ENCODE results near the gene GRK2. TPM values are rescaled to one million over a fixed set of nuclear protein-coding genes. Genes with fewer than 3 reads are reported as not detected.
A peak's percentile ranks its signal among the peaks of the same experiment; 100 is the strongest.

The GRK2 gene
- total and polyA plus RNA-seq, 9 of the 15 experiments (the other 6 are each of a cell fraction or from before 2014, with no cell fraction given): 0.24 to 95.8 (median 56.5) TPM

DNA sequence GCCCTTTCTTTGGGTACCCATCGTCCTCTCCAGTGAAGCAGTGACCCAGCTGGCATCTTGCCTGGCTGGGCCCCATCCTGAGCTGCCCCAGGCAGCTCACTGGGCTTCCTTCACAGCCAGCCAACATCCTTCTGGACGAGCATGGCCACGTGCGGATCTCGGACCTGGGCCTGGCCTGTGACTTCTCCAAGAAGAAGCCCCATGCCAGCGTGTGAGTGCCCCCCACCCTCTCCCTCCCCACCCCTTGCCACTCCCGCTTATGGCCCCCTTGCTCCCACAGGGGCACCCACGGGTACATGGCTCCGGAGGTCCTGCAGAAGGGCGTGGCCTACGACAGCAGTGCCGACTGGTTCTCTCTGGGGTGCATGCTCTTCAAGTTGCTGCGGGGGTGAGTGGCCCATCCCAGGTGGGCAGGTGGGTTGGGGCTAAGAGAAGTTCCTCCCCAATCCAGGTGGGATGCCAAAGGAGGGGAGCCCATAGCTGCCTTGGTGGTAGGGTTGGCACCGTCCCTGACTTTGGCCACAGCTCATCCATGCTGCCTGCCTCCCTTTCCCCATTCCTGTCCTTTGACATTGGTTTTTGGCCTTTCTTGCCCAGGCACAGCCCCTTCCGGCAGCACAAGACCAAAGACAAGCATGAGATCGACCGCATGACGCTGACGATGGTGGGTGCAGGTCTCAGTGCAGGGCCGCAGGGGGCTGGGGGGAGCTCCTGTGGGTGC, 16.0 kb downstream of the GRK2 start:
- no peak for TF ChIP-seq TAF1 (IDR thresholded peaks at IDR 0.05; ENCODE audit: control insufficient read depth, extremely low read depth, insufficient read depth, low read length, severe bottlenecking)
- no peak for TF ChIP-seq STAT5B (CRISPR knock-in tag; IDR thresholded peaks at IDR 0.05)
- TF ChIP-seq POLR2G (IDR thresholded peaks at IDR 0.05; ENCODE audit: low read depth, low read length): peak; percentile 16
- ChIA-PET CTCF (ENCODE audit: low intra/inter-chr PET ratio) (no interaction called here), POLR2A (interaction anchor here (0.9 to 1.5 kb wide), 2 partner anchors 13 to 163 kb away, joined by 3 to 4 read pairs; partner anchors contain the start of gene KDM2A)
- peaks cover 97% of the 10 kb centered on the region; the same call in 2 of the 3 replicates for H3K36me3 ChIP-seq (ENCODE audit: control insufficient read depth, insufficient read depth, low read length)
- no peak for ATAC-seq
- intact Hi-C loops (cut with micrococcal nuclease): no loop called here
- no TSS peak for BruUV-seq (replicated peaks)
- H3K4me2 ChIP-seq (ENCODE audit: insufficient read depth, low read length): no peak overlapping the region
- H3K4me3 ChIP-seq: no peak overlapping the region
- 96% methylated on average over 13 of the region's 20 CpGs for WGBS (ENCODE audit: insufficient coverage, low coverage, missing lambda C conversion rate)
- no peak for FAIRE-seq
- H3K27me3 ChIP-seq (ENCODE audit: control insufficient read depth in 2 of 2, insufficient read depth in 2 of 2, low read length in 2 of 2): no peaks in the 10 kb centered on the region
- H3K9me3 ChIP-seq (replicated peaks; ENCODE audit: control insufficient read depth, insufficient read depth, low read depth, low read length): no peaks in the 10 kb centered on the region
- H3K4me1 ChIP-seq (replicated peaks in 1 of 2; ENCODE audit: control insufficient read depth in 2 of 2, insufficient read depth in 2 of 2, low read length in 2 of 2): peaks cover 16 to 67% of the 10 kb centered on the region in 2 experiments
- no peaks in the 10 kb centered on the region for H3K9me1 ChIP-seq (ENCODE audit: control insufficient read depth, insufficient read depth, low read length)
- H4K20me1 ChIP-seq (replicated peaks; ENCODE audit: control insufficient read depth, insufficient read depth, low read length): no peaks in the 10 kb centered on the region
- no peak overlapping the region for H3K9ac ChIP-seq (ENCODE audit: insufficient read depth in 1 of 2, low read depth in 2 of 2, low read length in 2 of 2)
- no peak overlapping the region for H3K27ac ChIP-seq (ENCODE audit: extremely low read depth, low read depth, low read length)
- no peak for DNase-seq (ENCODE audit: extremely low read depth in 1 of 4, low spot score in 3 of 4)
- peaks cover 21% of the 10 kb centered on the region for H3K79me2 ChIP-seq (ENCODE audit: control insufficient read depth, insufficient read depth, low read length)
- in situ Hi-C loops (cut with MboI): no loop called here
- no peak overlapping the region for H2AFZ ChIP-seq (ENCODE audit: low read depth, low read length)

DNA sequence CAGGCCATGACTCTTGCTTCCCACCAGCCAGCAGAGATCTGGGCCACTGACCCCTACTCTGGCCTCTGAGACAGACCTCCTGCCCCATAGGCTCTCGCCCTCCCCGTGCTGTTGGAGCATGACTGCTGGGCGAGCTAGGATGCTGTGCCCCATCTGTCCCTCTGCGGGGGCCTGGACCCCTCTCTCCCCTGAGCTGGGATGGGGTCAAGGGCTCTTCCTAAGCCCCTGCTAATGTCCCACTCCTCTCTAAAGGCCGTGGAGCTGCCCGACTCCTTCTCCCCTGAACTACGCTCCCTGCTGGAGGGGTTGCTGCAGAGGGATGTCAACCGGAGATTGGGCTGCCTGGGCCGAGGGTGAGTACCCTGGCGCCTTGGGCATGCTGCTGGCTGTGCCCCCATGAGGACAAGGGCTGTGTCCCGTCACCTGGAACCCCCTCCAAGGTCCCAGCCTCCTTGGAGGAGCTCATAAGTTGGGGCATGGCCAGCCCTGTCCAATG, 16.7 kb downstream of the GRK2 start:
- CTCF ChIA-PET (ENCODE audit: low intra/inter-chr PET ratio): no interaction called here
- no peaks in the 10 kb centered on the region for H3K9me3 ChIP-seq (replicated peaks; ENCODE audit: control insufficient read depth, insufficient read depth, low read depth, low read length)
- no peak overlapping the region for H3K4me2 ChIP-seq (ENCODE audit: insufficient read depth, low read length)
- POLR2A ChIA-PET: interaction anchor here (1.5 kb wide), 1 partner anchor 14 kb away, joined by 4 read pairs; no protein-coding TSS in a partner anchor
- H3K4me1 ChIP-seq (replicated peaks in 1 of 2; ENCODE audit: control insufficient read depth in 2 of 2, insufficient read depth in 2 of 2, low read length in 2 of 2): peaks cover 18 to 67% of the 10 kb centered on the region in 2 experiments
- H3K4me3 ChIP-seq: no peak overlapping the region
- TF ChIP-seq RBM22 (IDR thresholded peaks at IDR 0.05; ENCODE audit: low read depth, low read length, poor library complexity, severe bottlenecking) (peak; percentile 15), MAFK (IDR thresholded peaks at IDR 0.05; ENCODE audit: low read length) (no peak), RBFOX2 (IDR thresholded peaks at IDR 0.05; ENCODE audit: low read depth, low read length) (peak; percentile 22; the same call in 1 of the 2 replicates)
- DNase-seq (ENCODE audit: extremely low read depth in 1 of 4, low spot score in 3 of 4): no peak
- no peaks in the 10 kb centered on the region for H4K20me1 ChIP-seq (replicated peaks; ENCODE audit: control insufficient read depth, insufficient read depth, low read length)
- intact Hi-C loops (cut with micrococcal nuclease): no loop called here
- in situ Hi-C loops (cut with MboI): no loop called here
- H3K27ac ChIP-seq (ENCODE audit: extremely low read depth, low read depth, low read length): no peak overlapping the region
- no peaks in the 10 kb centered on the region for H3K27me3 ChIP-seq (ENCODE audit: control insufficient read depth in 2 of 2, insufficient read depth in 2 of 2, low read length in 2 of 2)
- no TSS peak for BruUV-seq (replicated peaks)
- no peak overlapping the region for H2AFZ ChIP-seq (ENCODE audit: low read depth, low read length)
- FAIRE-seq: no peak
- no peaks in the 10 kb centered on the region for H3K9me1 ChIP-seq (ENCODE audit: control insufficient read depth, insufficient read depth, low read length)
- H3K79me2 ChIP-seq (ENCODE audit: control insufficient read depth, insufficient read depth, low read length): peaks cover 16% of the 10 kb centered on the region
- peak overlapping the region in 1 of 2 experiments; percentile 14; a peak in 1 of 4 replicates for H3K9ac ChIP-seq (ENCODE audit: insufficient read depth in 1 of 2, low read depth in 2 of 2, low read length in 2 of 2)
- no peak for ATAC-seq
- H3K36me3 ChIP-seq (ENCODE audit: control insufficient read depth, insufficient read depth, low read length): peaks cover 98% of the 10 kb centered on the region; the same call in 2 of the 3 replicates
- WGBS (ENCODE audit: insufficient coverage, low coverage, missing lambda C conversion rate): 96% methylated on average over 9 of the region's 11 CpGs

Data from K562 (cell line).